ENCODE results near the gene ACSL1. TPM values are rescaled to one million over a fixed set of nuclear protein-coding genes. Genes with fewer than 3 reads are reported as not detected.

Gene ACSL1
- total RNA-seq, 1 experiment from 2014 or later, result 20.0 TPM

DNA sequence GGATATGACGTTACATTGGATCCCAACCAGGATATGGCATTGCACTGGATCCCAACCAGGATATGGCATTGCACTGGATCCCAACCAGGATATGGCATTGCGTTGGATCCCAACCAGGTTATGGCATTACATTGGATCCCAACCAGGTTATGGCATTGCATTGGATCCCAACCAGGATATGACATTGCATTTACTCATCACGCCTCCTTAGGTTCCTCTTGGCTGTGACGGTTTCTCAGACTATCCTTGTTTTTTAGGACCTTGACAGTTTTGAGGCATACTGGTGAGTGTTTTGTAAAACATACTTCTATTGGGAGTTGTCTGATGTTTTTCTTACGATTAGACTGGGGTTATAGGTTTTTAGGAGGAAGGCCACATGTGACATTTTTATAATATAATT lies 5.4 kb upstream of the ACSL1 start:
- no peaks in the 10 kb centered on the region for H3K36me3 ChIP-seq (ENCODE audit: low read depth, low read length)
- H3K9me2 ChIP-seq (replicated peaks; ENCODE audit: low read length), result no peaks in the 10 kb centered on the region
- H3K4me3 ChIP-seq (ENCODE audit: low read length), result no peak overlapping the region
- TF ChIP-seq, protein P1, sequence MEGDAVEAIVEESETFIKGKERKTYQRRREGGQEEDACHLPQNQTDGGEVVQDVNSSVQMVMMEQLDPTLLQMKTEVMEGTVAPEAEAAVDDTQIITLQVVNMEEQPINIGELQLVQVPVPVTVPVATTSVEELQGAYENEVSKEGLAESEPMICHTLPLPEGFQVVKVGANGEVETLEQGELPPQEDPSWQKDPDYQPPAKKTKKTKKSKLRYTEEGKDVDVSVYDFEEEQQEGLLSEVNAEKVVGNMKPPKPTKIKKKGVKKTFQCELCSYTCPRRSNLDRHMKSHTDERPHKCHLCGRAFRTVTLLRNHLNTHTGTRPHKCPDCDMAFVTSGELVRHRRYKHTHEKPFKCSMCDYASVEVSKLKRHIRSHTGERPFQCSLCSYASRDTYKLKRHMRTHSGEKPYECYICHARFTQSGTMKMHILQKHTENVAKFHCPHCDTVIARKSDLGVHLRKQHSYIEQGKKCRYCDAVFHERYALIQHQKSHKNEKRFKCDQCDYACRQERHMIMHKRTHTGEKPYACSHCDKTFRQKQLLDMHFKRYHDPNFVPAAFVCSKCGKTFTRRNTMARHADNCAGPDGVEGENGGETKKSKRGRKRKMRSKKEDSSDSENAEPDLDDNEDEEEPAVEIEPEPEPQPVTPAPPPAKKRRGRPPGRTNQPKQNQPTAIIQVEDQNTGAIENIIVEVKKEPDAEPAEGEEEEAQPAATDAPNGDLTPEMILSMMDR (conservative IDR thresholded peaks at IDR 0.05; ENCODE audit: low read depth, low read length), result no peak
- no peak for TF ChIP-seq EZH2phosphoT487 (IDR thresholded peaks at IDR 0.05; ENCODE audit: borderline replicate concordance, low read length)
- TF ChIP-seq EZH2 (IDR thresholded peaks at IDR 0.05; ENCODE audit: low read length, unreplicated experiment), result no peak
- H3K9me3 ChIP-seq (ENCODE audit: low read length), result no peaks in the 10 kb centered on the region
- H3K4me2 ChIP-seq (ENCODE audit: low read length), result peak overlapping the region; percentile 57
- H4K20me1 ChIP-seq (ENCODE audit: low read length), result no peaks in the 10 kb centered on the region
- peaks cover 14% of the 10 kb centered on the region for H3K4me1 ChIP-seq (ENCODE audit: insufficient read depth, low read length)
- H3F3A ChIP-seq (ENCODE audit: low read length, unreplicated experiment), result no peaks in the 10 kb centered on the region
- DNase-seq (peak; percentile 86), ATAC-seq (peak; percentile 72)
- H2AFZ ChIP-seq (ENCODE audit: low read length), result no peak overlapping the region
- intact Hi-C loops (cut with micrococcal nuclease), result loop anchor here (1.0 kb wide), 1 partner anchor 14 kb away; no protein-coding TSS in a partner anchor
- no peak overlapping the region; the same call in 1 of the 2 replicates for H3K9ac ChIP-seq (ENCODE audit: low read length)
- H3K27me3 ChIP-seq (ENCODE audit: low read length), result no peaks in the 10 kb centered on the region
- no peaks in the 10 kb centered on the region for H3K79me2 ChIP-seq (ENCODE audit: low read length)
- H3K27ac ChIP-seq (ENCODE audit: low read length), result peak overlapping the region; percentile 76
- CTCF ChIA-PET, result no interaction called here
- POLR2A ChIA-PET (ENCODE audit: unreplicated experiment), result no interaction called here
- BruUV-seq (replicated peaks), result no TSS peak

DNA sequence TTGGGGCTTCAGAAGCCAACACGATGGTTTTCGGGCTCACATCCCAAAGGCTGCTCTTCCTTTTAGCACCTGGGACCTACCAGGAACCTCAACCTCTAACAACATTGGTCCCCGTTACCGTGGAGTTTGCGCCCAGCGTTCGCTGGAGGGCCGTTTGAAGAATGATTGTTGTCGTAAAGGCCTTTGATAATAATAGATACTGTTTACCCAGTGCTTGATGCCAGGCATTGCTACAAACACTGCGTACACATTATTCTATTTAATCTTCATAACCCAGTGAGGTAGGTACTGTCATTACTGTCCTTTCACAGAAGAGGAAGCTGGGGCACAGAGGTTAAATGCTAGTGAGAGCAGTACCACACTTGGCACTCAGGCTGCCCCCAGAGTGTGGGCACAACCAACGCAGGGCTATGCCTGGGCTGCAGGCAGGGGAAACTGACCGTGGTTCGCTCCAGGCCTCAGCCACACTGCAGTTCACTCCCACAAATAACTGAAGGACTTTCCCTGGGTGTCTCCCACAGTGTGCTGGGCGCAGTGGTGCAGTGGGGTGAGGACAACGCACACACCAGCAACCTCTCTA lies 1.0 kb upstream of the ACSL1 start:
- Histone ChIP-seq H3K79me2 (ENCODE audit: low read length) (peaks cover 35% of the 10 kb centered on the region), H2AFZ (ENCODE audit: low read length) (peak overlapping the region; percentile 81; the same call in 1 of the 2 replicates), H3K27ac (ENCODE audit: low read length) (no peak overlapping the region), H3K27me3 (ENCODE audit: low read length) (no peaks in the 10 kb centered on the region), H3K9ac (ENCODE audit: low read length) (no peak overlapping the region), H4K20me1 (ENCODE audit: low read length) (no peaks in the 10 kb centered on the region), H3K4me3 (ENCODE audit: low read length) (peak overlapping the region; percentile 77), H3K36me3 (ENCODE audit: low read depth, low read length) (no peaks in the 10 kb centered on the region), H3K9me2 (replicated peaks; ENCODE audit: low read length) (no peaks in the 10 kb centered on the region), H3K4me2 (ENCODE audit: low read length) (peak overlapping the region; percentile 92), H3F3A (ENCODE audit: low read length, unreplicated experiment) (no peaks in the 10 kb centered on the region), H3K4me1 (ENCODE audit: insufficient read depth, low read length) (peaks cover 20% of the 10 kb centered on the region), H3K9me3 (ENCODE audit: low read length) (no peaks in the 10 kb centered on the region)
- DNase-seq (no peak), ATAC-seq (no peak)
- intact Hi-C loops (cut with micrococcal nuclease), result loop anchor here (5.0 kb wide), 1 partner anchor 354 kb away; the partner anchor contains the start of gene IRF2
- BruUV-seq (replicated peaks), result TSS peak; percentile 22
- CTCF ChIA-PET, result no interaction called here
- POLR2A ChIA-PET (ENCODE audit: unreplicated experiment), result no interaction called here
- TF ChIP-seq, protein P1 (conservative IDR thresholded peaks at IDR 0.05; ENCODE audit: low read depth, low read length), result no peak
- TF ChIP-seq EZH2phosphoT487 (IDR thresholded peaks at IDR 0.05; ENCODE audit: borderline replicate concordance, low read length) (no peak), EZH2 (IDR thresholded peaks at IDR 0.05; ENCODE audit: low read length, unreplicated experiment) (no peak)
